ENCODE results near the gene CCDC102B. TPM values are rescaled to one million over a fixed set of nuclear protein-coding genes. Genes with fewer than 3 reads are reported as not detected.

The CCDC102B gene
- total RNA-seq, 1 experiment from 2014 or later: 0.92 TPM

DNA sequence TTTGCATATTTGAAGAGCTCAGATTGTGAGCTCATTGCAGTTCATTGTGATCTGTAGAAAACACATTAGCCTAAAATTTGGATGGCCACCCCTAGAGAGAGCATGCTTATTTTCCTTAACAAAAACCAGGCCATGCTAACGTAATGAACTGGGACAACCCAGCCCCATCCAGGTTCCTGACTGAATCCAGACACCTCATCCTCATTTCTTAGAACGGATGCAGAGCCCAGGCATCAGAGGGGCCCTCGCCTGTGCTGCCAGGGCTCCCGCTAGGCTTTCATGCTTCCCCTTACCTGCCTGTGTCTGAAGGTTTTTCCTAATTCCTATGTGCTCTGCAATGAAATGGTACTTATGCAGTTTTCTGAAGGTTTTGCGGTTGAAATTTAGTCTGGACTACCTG is 171.1 kb downstream of the CCDC102B start:
- no peak for ATAC-seq
- intact Hi-C loops (cut with micrococcal nuclease; ENCODE audit: unreplicated experiment): no loop called here

DNA sequence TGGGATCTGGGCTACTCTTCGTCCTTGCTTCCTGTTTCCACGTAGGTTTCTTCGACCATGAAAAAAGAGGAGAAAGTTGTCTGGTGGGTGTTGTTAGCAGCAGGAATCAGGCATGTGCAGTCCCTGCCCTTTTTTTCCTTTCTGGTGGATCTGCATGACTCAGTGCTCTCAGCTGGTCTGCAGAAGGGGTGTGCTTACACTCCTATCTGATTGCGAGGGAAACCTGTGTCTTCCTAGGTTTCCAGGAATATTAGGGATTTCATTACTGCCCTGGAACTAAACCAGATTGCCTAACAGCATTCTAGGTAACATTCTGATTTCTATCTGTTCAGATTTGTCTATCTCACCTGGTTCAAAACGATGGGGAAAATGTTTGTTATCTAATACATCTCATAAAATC is 174.3 kb downstream of the CCDC102B start:
- Histone ChIP-seq H3K4me3 (ENCODE audit: low read depth in 2 of 2, low read length in 2 of 2) (no peak overlapping the region), H3K27ac (ENCODE audit: low read length) (no peak overlapping the region), H3K4me1 (ENCODE audit: control insufficient read depth, insufficient read depth, low read length) (no peaks in the 10 kb centered on the region), H3K27me3 (ENCODE audit: control insufficient read depth, insufficient read depth, low read length) (no peaks in the 10 kb centered on the region), H3K36me3 (ENCODE audit: control insufficient read depth, insufficient read depth, low read length) (no peaks in the 10 kb centered on the region), H3K9me3 (ENCODE audit: control insufficient read depth, insufficient read depth, low read depth, low read length) (no peaks in the 10 kb centered on the region)
- DNase-seq (ENCODE audit: low read depth, low spot score) (no peak), ATAC-seq (no peak)
- in situ Hi-C loops (cut with HindIII; ENCODE audit: low pct_unique_long_range_greater_than_20kb, low sequenced_read_pairs) (no loop called here), intact Hi-C loops (cut with micrococcal nuclease; ENCODE audit: unreplicated experiment) (no loop called here)
- POLR2A ChIA-PET: no interaction called here
- BruUV-seq (replicated peaks): no TSS peak
- TF ChIP-seq SIN3A (IDR thresholded peaks at IDR 0.05; ENCODE audit: borderline replicate concordance, insufficient read depth, low read depth, low read length): no peak
- TF ChIP-seq POLR2AphosphoS5 (IDR thresholded peaks at IDR 0.05; ENCODE audit: low read depth, low read length): no peak
- TF ChIP-seq TCF7L2 (IDR thresholded peaks at IDR 0.05; ENCODE audit: low read depth, low read length): no peak
- TF ChIP-seq CTCF (IDR thresholded peaks at IDR 0.05): no peak
- CTCF ChIA-PET: no interaction called here

More for the DNA sequence above, 171.1 kb downstream of the CCDC102B start:
- BruUV-seq (replicated peaks): no TSS peak
- DNase-seq (ENCODE audit: low read depth, low spot score): no peak
- H3K4me3 ChIP-seq (ENCODE audit: low read depth in 2 of 2, low read length in 2 of 2): no peak overlapping the region
- no peaks in the 10 kb centered on the region for H3K36me3 ChIP-seq (ENCODE audit: control insufficient read depth, insufficient read depth, low read length)
- TF ChIP-seq REST (IDR thresholded peaks at IDR 0.05; ENCODE audit: insufficient read depth in 1 of 2, low read depth in 2 of 2, low read length in 1 of 2) (no peak), TCF7L2 (IDR thresholded peaks at IDR 0.05; ENCODE audit: low read depth, low read length) (no peak)
- in situ Hi-C loops (cut with HindIII; ENCODE audit: low pct_unique_long_range_greater_than_20kb, low sequenced_read_pairs): no loop called here
- ChIA-PET CTCF (no interaction called here), POLR2A (no interaction called here)
- no peaks in the 10 kb centered on the region for H3K4me1 ChIP-seq (ENCODE audit: control insufficient read depth, insufficient read depth, low read length)
- H3K9me3 ChIP-seq (ENCODE audit: control insufficient read depth, insufficient read depth, low read depth, low read length): no peaks in the 10 kb centered on the region
- no peak overlapping the region for H3K27ac ChIP-seq (ENCODE audit: low read length)
- H3K27me3 ChIP-seq (ENCODE audit: control insufficient read depth, insufficient read depth, low read length): no peaks in the 10 kb centered on the region

GRCh38 chr18:68979737-68980136 is 181.9 kb downstream of the CCDC102B start:
- Histone ChIP-seq H3K4me1 (ENCODE audit: control insufficient read depth, insufficient read depth, low read length) (no peaks in the 10 kb centered on the region), H3K27me3 (ENCODE audit: control insufficient read depth, insufficient read depth, low read length) (no peaks in the 10 kb centered on the region), H3K4me3 (ENCODE audit: low read depth in 2 of 2, low read length in 2 of 2) (no peak overlapping the region), H3K27ac (ENCODE audit: low read length) (no peak overlapping the region), H3K36me3 (ENCODE audit: control insufficient read depth, insufficient read depth, low read length) (no peaks in the 10 kb centered on the region), H3K9me3 (ENCODE audit: control insufficient read depth, insufficient read depth, low read depth, low read length) (no peaks in the 10 kb centered on the region)
- ChIA-PET CTCF (no interaction called here), POLR2A (no interaction called here)
- in situ Hi-C loops (cut with HindIII; ENCODE audit: low pct_unique_long_range_greater_than_20kb, low sequenced_read_pairs): no loop called here
- TF ChIP-seq REST (IDR thresholded peaks at IDR 0.05; ENCODE audit: insufficient read depth in 1 of 2, low read depth in 2 of 2, low read length in 1 of 2) (no peak), TCF7L2 (IDR thresholded peaks at IDR 0.05; ENCODE audit: low read depth, low read length) (no peak), CTCF (IDR thresholded peaks at IDR 0.05) (no peak), POLR2AphosphoS5 (IDR thresholded peaks at IDR 0.05; ENCODE audit: low read depth, low read length) (no peak), SIN3A (IDR thresholded peaks at IDR 0.05; ENCODE audit: borderline replicate concordance, insufficient read depth, low read depth, low read length) (no peak)
- DNase-seq (ENCODE audit: low read depth, low spot score): no peak
- no TSS peak for BruUV-seq (replicated peaks)
- no peak for ATAC-seq
- intact Hi-C loops (cut with micrococcal nuclease; ENCODE audit: unreplicated experiment): no loop called here

Data from Panc1 (cell line).